Esophagus muscularis mucosa (tissue), 4 donors: ENCODE results near the gene SERPINB10. TPM values are rescaled to one million over a fixed set of nuclear protein-coding genes. Genes with fewer than 3 reads are reported as not detected.

Experiments used
- DNase-seq: peaks from one replicate; pipeline ENCODE4 v3.0.0-alpha.2; 2017; ENCODE audit errors: extremely low spot score
- H3K27ac ChIP-seq, 4 donors: fragments of 200-600 bp; sonication (generic); replicated peaks in 1 of 4; 1 replicate in 3 of 4; 2 replicates in 1 of 4; pipeline ENCODE4 v1.5.1; 2016 to 2019; ENCODE audit warnings: mild to moderate bottlenecking in 1 of 4
- H3K27me3 ChIP-seq, 4 donors: fragments of 200-600 bp; sonication (generic); one replicate each; pipeline versions ENCODE4 v1.5.1 to v1.6.0; 2016 to 2019
- H3K36me3 ChIP-seq, 4 donors: fragments of 200-600 bp; sonication (generic); one replicate each; pipeline ENCODE4 v1.5.1; 2016 to 2019
- H3K4me1 ChIP-seq, 4 donors: fragments of 200-600 bp; sonication (generic); one replicate each; pipeline ENCODE4 v1.5.1; 2016 to 2019
- H3K4me3 ChIP-seq, 4 donors: fragments of 200-600 bp; sonication (generic); 1 replicate in 2 of 4; 2 replicates in 2 of 4; pipeline ENCODE4 v1.5.1; 2016 to 2019; ENCODE audit warnings: mild to moderate bottlenecking in 4 of 4, moderate library complexity in 1 of 4
- H3K9me3 ChIP-seq, 4 donors: fragments of 200-600 bp; sonication (generic); 1 replicate in 3 of 4; 2 replicates in 1 of 4; pipeline ENCODE4 v1.5.1; 2016 to 2019
- CTCF ChIP-seq, 3 experiments: fragments of 200-600 bp in 2 of 3; fragments of 450-650 bp in 1 of 3; sonication (generic) in 2 of 3; IDR thresholded peaks; one replicate each; pipeline ENCODE4 v1.5.1; 2017 to 2019; ENCODE audit warnings: antibody characterized with exemption in 3 of 3, mild to moderate bottlenecking in 2 of 3, moderate library complexity in 1 of 3
- EP300 ChIP-seq: sonication (generic); formaldehyde crosslinking; IDR thresholded peaks from one replicate; pipeline ENCODE4 v1.6.1; 2017; ENCODE audit warnings: antibody characterized with exemption
- POLR2A ChIP-seq: fragments of 450-650 bp; IDR thresholded peaks from one replicate; pipeline ENCODE4 v1.6.1; 2017; ENCODE audit warnings: antibody characterized with exemption, moderate library complexity, mild to moderate bottlenecking, low read depth
- POLR2AphosphoS5 ChIP-seq, 2 donors: sonication (generic); formaldehyde crosslinking; IDR thresholded peaks; one replicate each; pipeline ENCODE4 v1.6.1; 2017; ENCODE audit warnings: antibody characterized with exemption in 2 of 2
- WGBS: methylation state at CpG from one replicate; pipeline ENCODE4 v1.1.5; 2018; 5-methylcytosine and 5-hydroxymethylcytosine counted together
- intact Hi-C: fragments of 100-400 bp; cut with DNase I; formaldehyde crosslinking; loops from one replicate; pipeline ENCODE4 v1.15.1; 2023
- total RNA-seq, 4 donors: library from RNA; depleted of rRNA; stranded (reverse); fragments of >200 nt; gene quantifications; one replicate each; pipeline versions ENCODE4 v1.1.0 to v1.2.1, GENCODE V29; 2016

The SERPINB10 gene
- total RNA-seq, 4 donors from 2014 or later = 2.3 TPM; not detected in 3

DNA sequence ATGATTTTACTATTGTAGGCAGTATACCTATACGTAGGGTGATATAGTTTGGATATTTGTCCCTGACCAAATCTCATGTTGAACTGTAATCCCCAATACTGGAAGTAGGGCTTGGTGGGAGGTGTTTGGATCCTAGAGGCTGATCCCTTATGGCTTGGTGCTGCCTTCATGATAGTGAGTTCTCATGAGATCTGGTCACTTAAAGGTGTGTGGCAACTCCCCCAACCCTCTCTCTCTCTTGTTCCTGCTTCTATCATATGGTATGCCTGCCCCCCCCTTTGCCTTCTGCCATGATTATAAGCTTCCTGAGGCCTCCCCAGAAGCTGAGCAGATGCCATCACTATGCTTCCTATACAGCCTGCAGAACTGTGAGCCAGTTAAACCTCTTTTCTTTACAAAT, 1.7 kb upstream of the SERPINB10 start:
- Histone ChIP-seq H3K9me3 (no peaks in the 10 kb centered on the region), H3K27me3 (no peaks in the 10 kb centered on the region), H3K4me1 (no peaks in the 10 kb centered on the region), H3K27ac (no peak overlapping the region), H3K4me3 (no peak overlapping the region), H3K36me3 (no peaks in the 10 kb centered on the region)
- intact Hi-C loops = no loop called here
- TF ChIP-seq POLR2AphosphoS5 (IDR thresholded peaks at IDR 0.05) = no peak
- TF ChIP-seq CTCF (IDR thresholded peaks at IDR 0.05) = no peak
- TF ChIP-seq EP300 = no peak
- TF ChIP-seq POLR2A = no peak
- 75% methylated on average over 1 of the region's 1 CpG for WGBS
- no peak for DNase-seq

DNA sequence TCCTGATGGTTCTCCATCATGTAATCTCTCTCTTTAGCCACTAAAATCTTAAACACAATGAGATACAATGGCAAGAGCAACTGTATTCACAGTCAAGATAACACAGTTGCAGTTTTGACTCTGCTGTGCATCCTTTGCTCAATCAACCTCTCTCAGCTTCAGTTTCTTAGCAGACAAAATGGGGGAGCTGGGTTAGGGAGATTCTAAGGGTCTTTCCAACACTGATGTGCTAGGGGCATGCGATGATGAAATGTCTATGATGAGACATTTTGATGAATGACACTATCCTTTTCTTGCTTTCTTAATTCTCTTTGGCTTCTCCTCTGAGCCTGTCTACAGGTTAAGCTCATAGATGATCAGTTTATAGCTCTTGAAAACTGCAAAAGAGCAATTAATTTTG, 1.1 kb downstream of the SERPINB10 start:
- intact Hi-C loops = no loop called here
- H3K9me3 ChIP-seq = no peaks in the 10 kb centered on the region
- H3K4me1 ChIP-seq = no peaks in the 10 kb centered on the region
- WGBS = 71% methylated on average over 1 of the region's 1 CpG
- TF ChIP-seq POLR2A (no peak), POLR2AphosphoS5 (IDR thresholded peaks at IDR 0.05) (no peak), CTCF (IDR thresholded peaks at IDR 0.05) (no peak)
- no peak overlapping the region for H3K4me3 ChIP-seq
- no peaks in the 10 kb centered on the region for H3K36me3 ChIP-seq
- H3K27me3 ChIP-seq = no peaks in the 10 kb centered on the region
- no peak for DNase-seq
- no peak overlapping the region for H3K27ac ChIP-seq

- no peaks in the 10 kb centered on the region for H3K4me1 ChIP-seq
- WGBS = 68% methylated on average over 2 of the region's 2 CpGs
- intact Hi-C loops = no loop called here
- TF ChIP-seq CTCF (IDR thresholded peaks at IDR 0.05) (no peak), POLR2A (no peak), EP300 (no peak), POLR2AphosphoS5 (IDR thresholded peaks at IDR 0.05) (no peak)
- H3K27me3 ChIP-seq = peaks cover 0 to 6% (median 0%) of the 10 kb centered on the region in 4 donors
- DNase-seq = no peak
- H3K27ac ChIP-seq = no peak overlapping the region
- no peaks in the 10 kb centered on the region for H3K36me3 ChIP-seq
- H3K9me3 ChIP-seq = no peaks in the 10 kb centered on the region
- no peak overlapping the region for H3K4me3 ChIP-seq
Measured at GRCh38 chr18:63909870-63910269, 2.1 kb downstream of the SERPINB10 start.

DNA sequence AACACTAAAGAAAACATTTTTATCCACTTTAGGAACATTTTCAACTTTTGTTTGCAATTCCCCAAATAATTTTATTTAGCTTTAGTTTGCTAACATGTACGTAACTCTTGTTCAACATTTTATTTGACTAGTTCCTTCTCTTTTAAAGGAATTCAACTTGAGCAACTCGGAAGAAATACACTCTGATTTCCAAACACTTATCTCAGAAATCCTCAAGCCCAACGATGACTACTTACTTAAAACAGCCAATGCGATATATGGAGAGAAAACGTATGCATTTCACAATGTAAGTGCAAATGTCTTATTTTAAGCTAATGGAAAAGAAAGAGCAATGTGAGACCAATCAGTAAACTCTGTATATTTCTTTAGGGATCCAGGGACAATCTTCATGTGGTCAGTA, 10.1 kb downstream of the SERPINB10 start:
- H3K9me3 ChIP-seq = no peaks in the 10 kb centered on the region
- DNase-seq = no peak
- no peaks in the 10 kb centered on the region for H3K4me1 ChIP-seq
- no peak for TF ChIP-seq CTCF (IDR thresholded peaks at IDR 0.05)
- TF ChIP-seq EP300 = no peak
- TF ChIP-seq POLR2AphosphoS5 (IDR thresholded peaks at IDR 0.05) = no peak
- no peak for TF ChIP-seq POLR2A
- no peak overlapping the region for H3K27ac ChIP-seq
- no peaks in the 10 kb centered on the region for H3K36me3 ChIP-seq
- WGBS = 74% methylated on average over 5 of the region's 5 CpGs
- peaks cover 0 to 6% (median 0%) of the 10 kb centered on the region in 4 donors for H3K27me3 ChIP-seq
- intact Hi-C loops = no loop called here
- no peak overlapping the region for H3K4me3 ChIP-seq

DNA sequence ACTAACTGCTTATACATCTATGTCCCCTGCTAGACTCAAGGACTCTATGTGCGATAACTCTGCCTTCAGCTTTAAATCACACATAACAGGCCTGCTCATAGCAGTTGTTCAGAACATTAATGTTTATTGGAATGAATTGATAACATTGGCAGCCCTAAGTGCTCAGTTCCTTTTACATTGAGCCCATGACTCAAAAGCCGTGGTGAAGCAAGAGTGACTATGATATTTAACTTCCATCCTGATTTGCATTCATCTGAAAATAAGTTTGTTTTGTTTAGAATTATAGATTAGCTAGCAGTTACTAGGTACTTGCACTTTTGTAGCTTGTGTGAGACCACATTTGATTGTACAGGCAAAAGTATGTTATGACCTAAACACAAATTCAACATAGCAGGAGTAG, 14.3 kb downstream of the SERPINB10 start:
- DNase-seq = no peak
- 88% methylated on average over 2 of the region's 2 CpGs for WGBS
- no peaks in the 10 kb centered on the region for H3K27me3 ChIP-seq
- intact Hi-C loops = no loop called here
- H3K27ac ChIP-seq = no peak overlapping the region
- no peaks in the 10 kb centered on the region for H3K9me3 ChIP-seq
- H3K36me3 ChIP-seq = no peaks in the 10 kb centered on the region
- H3K4me1 ChIP-seq = no peaks in the 10 kb centered on the region
- H3K4me3 ChIP-seq = no peak overlapping the region
- TF ChIP-seq POLR2AphosphoS5 (IDR thresholded peaks at IDR 0.05) (no peak), EP300 (no peak), CTCF (IDR thresholded peaks at IDR 0.05) (no peak), POLR2A (no peak)
